Thyroid gland (tissue), 4 donors: Measurements from ENCODE around the gene ATP1A4.

Experiments
- POLR2A ChIP-seq, 2 donors: fragments of 450-650 bp; IDR thresholded peaks; one replicate each; pipeline ENCODE4 v1.6.1; 2017; ENCODE audit warnings: antibody characterized with exemption in 2 of 2, mild to moderate bottlenecking in 2 of 2, moderate library complexity in 1 of 2
- TF ChIP-seq, protein P1 (sequence below), 6 experiments: fragments of 200-600 bp in 3 of 6; fragments of 450-650 bp in 3 of 6; sonication (generic) in 3 of 6; IDR thresholded peaks; one replicate each; pipeline ENCODE4 v1.5.1; 2016 to 2019; ENCODE audit warnings: antibody characterized with exemption in 6 of 6, mild to moderate bottlenecking in 2 of 6, inconsistent platforms in 1 of 6, moderate library complexity in 1 of 6

DNA sequence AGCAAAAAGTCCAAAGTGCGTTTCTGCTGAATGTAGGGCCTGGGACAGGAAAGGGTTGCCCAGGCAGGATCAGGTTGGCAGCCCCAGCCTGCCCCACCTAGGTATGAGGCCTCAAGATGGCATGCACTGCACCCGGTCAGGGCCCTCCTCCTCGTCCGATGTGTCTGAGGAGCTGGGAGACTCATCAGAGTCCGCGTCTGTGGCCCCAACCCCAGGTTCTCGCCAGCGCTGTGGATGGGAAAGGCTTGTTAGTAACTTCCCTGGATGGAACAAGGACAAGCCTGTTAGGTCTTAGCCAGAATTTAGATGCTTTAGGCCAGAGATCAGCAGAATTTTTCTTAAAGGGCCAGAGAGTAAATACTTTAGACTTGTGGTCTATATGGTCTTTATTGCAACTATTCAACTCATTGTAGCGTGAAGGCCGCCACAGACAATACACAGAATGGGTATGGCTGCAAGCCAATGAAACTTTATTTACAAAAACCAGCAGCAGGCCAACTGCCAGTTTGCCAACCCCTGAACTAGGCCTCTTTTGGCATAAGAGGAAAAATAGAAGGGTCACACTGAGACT lies 66.2 kb downstream of the ATP1A4 start:
- TF ChIP-seq, protein P1, sequence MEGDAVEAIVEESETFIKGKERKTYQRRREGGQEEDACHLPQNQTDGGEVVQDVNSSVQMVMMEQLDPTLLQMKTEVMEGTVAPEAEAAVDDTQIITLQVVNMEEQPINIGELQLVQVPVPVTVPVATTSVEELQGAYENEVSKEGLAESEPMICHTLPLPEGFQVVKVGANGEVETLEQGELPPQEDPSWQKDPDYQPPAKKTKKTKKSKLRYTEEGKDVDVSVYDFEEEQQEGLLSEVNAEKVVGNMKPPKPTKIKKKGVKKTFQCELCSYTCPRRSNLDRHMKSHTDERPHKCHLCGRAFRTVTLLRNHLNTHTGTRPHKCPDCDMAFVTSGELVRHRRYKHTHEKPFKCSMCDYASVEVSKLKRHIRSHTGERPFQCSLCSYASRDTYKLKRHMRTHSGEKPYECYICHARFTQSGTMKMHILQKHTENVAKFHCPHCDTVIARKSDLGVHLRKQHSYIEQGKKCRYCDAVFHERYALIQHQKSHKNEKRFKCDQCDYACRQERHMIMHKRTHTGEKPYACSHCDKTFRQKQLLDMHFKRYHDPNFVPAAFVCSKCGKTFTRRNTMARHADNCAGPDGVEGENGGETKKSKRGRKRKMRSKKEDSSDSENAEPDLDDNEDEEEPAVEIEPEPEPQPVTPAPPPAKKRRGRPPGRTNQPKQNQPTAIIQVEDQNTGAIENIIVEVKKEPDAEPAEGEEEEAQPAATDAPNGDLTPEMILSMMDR (IDR thresholded peaks at IDR 0.05): no peak
- TF ChIP-seq POLR2A (IDR thresholded peaks at IDR 0.05): no peak
